ENCODE results near the gene UNC5C.

DNA sequence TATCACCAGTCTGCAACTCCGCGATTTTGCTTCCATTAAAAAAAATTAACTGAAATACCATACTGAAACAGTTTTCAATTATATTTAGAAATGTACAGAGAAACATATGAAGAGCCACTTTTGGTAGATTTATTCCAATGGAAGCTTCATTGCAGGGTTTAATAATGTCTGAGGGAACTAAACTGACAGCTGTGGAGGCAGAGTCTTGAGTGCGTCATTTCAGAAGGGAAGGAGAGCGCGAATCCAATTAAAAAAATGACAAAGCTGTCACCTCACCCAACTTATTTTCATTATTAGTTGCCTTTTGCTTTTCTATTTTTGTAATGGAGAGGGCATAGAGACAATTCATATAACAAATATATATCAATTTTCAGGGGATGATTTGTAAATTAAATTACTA lies 104.0 kb downstream of the UNC5C start:
- TF ChIP-seq, protein P1, sequence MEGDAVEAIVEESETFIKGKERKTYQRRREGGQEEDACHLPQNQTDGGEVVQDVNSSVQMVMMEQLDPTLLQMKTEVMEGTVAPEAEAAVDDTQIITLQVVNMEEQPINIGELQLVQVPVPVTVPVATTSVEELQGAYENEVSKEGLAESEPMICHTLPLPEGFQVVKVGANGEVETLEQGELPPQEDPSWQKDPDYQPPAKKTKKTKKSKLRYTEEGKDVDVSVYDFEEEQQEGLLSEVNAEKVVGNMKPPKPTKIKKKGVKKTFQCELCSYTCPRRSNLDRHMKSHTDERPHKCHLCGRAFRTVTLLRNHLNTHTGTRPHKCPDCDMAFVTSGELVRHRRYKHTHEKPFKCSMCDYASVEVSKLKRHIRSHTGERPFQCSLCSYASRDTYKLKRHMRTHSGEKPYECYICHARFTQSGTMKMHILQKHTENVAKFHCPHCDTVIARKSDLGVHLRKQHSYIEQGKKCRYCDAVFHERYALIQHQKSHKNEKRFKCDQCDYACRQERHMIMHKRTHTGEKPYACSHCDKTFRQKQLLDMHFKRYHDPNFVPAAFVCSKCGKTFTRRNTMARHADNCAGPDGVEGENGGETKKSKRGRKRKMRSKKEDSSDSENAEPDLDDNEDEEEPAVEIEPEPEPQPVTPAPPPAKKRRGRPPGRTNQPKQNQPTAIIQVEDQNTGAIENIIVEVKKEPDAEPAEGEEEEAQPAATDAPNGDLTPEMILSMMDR (IDR thresholded peaks at IDR 0.05), result no peak
- TF ChIP-seq POLR2AphosphoS5 (IDR thresholded peaks at IDR 0.05) (no peak), EP300 (IDR thresholded peaks at IDR 0.05) (no peak), POLR2A (IDR thresholded peaks at IDR 0.05) (no peak)
